Inflammatory macrophage treated with lipopolysaccharide for 4 hours (primary cell): Measurements from ENCODE around the gene GRK7.
"Not testable (repeated sequence)": the region's sequence is repeated elsewhere in the genome, so short reads cannot be mapped to it uniquely, and the experiment has no call there.

Source experiments
- DNase-seq: peaks from one replicate; pipeline ENCODE4 v3.0.0-alpha.2; 2020

Gene GRK7

GRCh38 chr3:141764045-141764444, 837 bp downstream of the GRK7 start:
- DNase-seq, result no peak

GRCh38 chr3:141764465-141764864, 1.3 kb downstream of the GRK7 start:
- no peak for DNase-seq

- DNase-seq, result peak; percentile 18
Observed at GRCh38 chr3:141764986-141765385, 1.8 kb downstream of the GRK7 start.

DNA sequence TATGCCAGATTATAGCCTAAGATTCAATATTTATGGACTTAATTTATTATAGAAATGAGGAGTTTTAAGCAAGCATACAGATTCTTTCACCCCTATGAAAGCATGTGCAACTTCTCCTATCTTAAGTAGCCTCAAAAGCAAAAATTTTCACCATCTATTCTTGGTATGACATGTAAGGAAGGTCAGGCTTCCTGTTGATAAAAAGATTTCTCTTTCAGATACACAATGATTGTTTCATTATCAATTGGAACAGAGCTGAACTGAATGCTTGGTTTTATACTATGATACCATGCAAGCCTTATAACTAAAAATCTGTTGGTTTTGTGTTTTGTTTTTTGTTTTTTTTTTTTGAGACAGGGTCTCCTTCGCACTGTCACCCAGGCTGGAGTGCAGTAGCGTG, 3.9 kb downstream of the GRK7 start:
- no peak for DNase-seq

GRCh38 chr3:141769221-141769894, 6.2 kb downstream of the GRK7 start:
- DNase-seq, result no peak

DNA sequence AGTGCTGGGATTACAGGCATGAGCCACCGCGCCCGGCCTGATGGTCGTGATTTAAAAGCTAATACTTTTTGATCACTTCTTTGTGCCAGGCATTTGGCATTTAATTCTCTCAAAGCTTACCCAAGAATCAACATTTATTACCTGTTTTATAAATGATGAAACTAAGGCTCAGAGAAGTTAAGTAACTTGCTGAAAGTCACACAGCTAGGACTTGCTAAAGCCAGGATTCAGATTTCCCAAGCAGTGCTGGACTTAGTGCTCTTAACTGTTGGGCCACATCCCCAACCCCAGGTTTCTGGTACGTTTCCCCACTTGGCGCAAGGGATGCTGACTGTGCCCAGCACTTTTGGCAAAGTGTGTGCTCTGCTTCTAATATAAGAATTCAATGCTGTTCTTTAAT, 10.5 kb downstream of the GRK7 start:
- no peak for DNase-seq

GRCh38 chr3:141776376-141776775, 13.2 kb downstream of the GRK7 start:
- no peak for DNase-seq

- no peak for DNase-seq
Observed at GRCh38 chr3:141776885-141777284, 13.7 kb downstream of the GRK7 start.

DNA sequence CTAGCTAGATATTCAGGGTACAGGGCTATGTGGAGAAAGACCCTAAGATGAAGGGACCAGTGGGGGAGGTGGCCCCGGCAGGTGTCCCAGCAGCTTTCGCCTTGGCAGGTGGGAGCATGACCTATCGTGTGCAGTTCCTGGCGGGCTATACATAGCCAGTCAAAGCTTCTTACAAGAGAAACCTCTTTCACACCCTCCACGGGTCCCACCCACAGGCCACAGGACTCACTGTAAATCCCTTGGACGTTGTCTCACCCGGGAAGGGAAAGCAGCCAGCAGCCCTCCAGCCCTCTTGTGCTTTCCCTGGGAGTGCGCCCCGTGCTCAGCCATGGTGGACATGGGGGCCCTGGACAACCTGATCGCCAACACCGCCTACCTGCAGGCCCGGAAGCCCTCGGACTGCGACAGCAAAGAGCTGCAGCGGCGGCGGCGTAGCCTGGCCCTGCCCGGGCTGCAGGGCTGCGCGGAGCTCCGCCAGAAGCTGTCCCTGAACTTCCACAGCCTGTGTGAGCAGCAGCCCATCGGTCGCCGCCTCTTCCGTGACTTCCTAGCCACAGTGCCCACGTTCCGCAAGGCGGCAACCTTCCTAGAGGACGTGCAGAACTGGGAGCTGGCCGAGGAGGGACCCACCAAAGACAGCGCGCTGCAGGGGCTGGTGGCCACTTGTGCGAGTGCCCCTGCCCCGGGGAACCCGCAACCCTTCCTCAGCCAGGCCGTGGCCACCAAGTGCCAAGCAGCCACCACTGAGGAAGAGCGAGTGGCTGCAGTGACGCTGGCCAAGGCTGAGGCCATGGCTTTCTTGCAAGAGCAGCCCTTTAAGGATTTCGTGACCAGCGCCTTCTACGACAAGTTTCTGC, 15.0 kb downstream of the GRK7 start:
- DNase-seq, result no peak

DNA sequence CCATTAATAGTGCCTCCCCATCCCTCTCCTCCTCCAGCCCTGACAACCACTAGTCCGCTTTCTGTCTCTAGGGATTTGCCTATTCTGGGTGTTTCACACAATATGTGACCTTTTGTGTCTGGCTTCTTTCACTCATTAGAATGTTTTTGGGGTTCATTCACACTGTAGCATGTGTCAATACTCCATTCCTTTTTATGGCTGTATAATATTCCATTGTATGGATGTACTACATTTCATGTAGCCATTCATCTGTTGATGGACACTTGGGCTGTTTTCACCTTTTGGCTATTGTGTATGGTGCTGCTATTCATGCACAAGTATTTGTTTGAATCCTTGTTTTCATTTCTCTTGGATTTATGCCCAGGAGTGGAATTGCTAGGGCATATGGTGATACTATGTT, 16.5 kb downstream of the GRK7 start:
- DNase-seq, result no peak

DNA sequence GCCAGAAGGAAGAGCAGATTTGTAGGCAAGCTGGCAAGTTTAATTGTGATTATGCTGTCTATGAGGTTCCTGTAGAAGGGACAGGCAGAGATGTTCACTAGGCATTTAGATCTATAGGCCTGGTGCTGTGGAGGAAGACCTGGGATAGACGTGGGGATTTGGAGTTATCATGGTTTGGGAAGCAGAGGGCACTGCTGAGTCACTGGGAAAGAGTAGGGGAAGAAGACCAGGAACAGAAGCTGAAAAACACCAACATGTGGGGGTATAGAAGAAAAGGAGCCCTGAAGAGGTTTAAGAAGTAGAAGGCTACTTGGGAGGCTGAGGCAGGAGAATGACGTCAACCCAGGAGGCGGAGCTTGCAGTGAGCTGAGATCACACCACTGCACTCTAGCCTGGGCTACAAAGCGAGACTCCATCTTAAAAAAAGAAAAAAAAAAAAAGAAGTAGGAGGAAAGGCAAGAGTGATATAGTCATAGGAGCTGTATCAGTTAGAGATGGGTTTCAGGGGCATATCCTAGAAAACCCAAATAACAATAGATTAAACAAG, 19.3 kb downstream of the GRK7 start:
- no peak for DNase-seq

- no peak for DNase-seq
Observed at GRCh38 chr3:141783632-141784031, 20.4 kb downstream of the GRK7 start.

- DNase-seq, result no peak
Observed at GRCh38 chr3:141784096-141784495, 20.9 kb downstream of the GRK7 start.

- DNase-seq, result no peak
Observed at GRCh38 chr3:141784531-141784930, 21.3 kb downstream of the GRK7 start.

GRCh38 chr3:141788149-141788548, 24.9 kb downstream of the GRK7 start:
- DNase-seq, result peak; percentile 62

DNA sequence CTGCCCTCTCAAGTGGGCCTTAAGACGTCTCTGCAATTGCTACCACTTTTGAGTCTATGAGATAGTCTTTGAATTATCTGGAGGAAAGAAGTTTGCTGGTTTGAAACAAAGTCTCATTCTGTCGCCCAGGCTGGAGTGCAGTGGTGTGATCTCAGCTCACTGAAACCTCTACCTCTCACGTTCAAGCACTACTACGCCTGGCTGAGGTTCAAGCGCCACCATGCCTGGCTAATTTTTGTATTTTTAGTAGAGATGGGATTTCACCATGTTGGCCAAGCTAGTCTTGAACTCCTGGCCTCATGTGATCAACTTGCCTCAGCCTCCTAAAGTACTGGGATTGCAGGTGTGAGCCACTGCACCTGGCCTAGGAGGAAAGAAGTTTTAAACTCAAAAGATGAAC, 25.5 kb downstream of the GRK7 start:
- DNase-seq, result not testable (repeated sequence)

GRCh38 chr3:141789281-141789680, 26.1 kb downstream of the GRK7 start:
- no peak for DNase-seq

GRCh38 chr3:141790171-141790570, 27.0 kb downstream of the GRK7 start:
- DNase-seq, result no peak

GRCh38 chr3:141792495-141792894, 29.3 kb downstream of the GRK7 start:
- DNase-seq, result no peak

DNA sequence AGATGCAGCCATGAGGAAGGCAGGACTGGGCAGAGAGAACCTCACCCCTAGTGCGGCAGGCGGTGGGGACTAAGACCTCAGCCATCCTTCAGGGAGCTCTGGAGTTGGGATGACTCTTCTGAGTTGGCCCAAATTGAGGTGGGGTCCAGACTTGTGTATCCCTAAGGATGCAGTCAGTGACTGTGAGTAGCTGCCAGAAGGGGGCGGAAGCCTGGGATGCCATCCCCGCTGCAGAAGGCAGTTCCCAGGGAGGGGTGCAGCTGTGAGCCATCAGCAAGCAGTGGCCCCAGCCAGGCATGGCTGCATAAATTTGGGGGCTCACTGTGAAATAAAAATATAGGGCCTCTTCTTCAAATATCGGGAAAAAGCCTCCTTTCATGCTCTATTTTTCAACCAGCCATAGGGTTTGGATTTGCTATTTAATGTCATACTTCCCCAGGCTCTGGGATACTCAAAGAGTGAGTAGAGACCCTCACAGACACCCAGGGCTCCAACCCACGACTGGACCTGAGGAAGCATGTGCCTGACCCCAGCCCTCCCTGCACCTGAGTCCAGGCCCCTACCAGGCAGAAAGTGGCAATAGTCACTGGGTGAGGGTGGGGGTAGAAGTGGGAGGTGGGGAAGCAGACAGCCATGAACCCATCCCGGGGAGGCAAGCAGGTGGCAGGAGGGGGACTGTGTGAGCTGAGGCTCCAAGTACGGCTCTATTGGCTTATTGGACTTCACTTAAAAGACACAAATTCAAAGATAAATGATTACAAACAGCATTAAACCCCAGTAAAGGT, 30.5 kb downstream of the GRK7 start:
- DNase-seq, result no peak

DNA sequence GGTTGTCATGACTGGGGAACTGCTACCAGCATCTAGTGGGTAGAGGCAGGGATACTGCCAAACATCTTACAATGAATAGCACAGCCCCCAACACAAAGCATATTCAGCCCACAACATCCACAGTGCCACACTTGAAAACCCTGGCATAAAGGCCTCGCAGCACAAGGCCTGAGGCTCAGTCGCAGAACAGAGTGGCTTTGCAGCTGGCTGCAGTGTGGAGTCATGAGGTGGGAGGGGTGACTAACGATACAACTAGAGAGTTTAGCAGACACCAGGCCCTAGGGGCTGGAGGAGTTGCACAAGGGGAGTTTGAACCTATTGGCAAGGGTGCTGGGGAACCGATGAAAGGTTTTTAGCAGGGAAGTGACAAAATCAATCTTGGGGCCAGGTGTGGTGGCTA, 32.1 kb downstream of the GRK7 start:
- DNase-seq, result no peak

- DNase-seq, result no peak
Observed at GRCh38 chr3:141795741-141796080, 32.5 kb downstream of the GRK7 start.

GRCh38 chr3:141796081-141796888, 33.1 kb downstream of the GRK7 start:
- DNase-seq, result peak; percentile 79
